Eye (tissue), 1 donor: ENCODE data around the gene PPP2R3B.

Source experiments
- DNase-seq: peaks from one replicate; pipeline ENCODE4 v3.0.0-alpha.2; 2015

The PPP2R3B gene

GRCh38 chrX:317424-318067, 69.2 kb downstream of the PPP2R3B start:
- no peak for DNase-seq

- DNase-seq = no peak
Measured at GRCh38 chrX:316351-317325, 70.1 kb downstream of the PPP2R3B start.

- no peak for DNase-seq
Measured at GRCh38 chrX:314781-315595, 71.7 kb downstream of the PPP2R3B start.

- DNase-seq = no peak
Measured at GRCh38 chrX:314049-314448, 72.7 kb downstream of the PPP2R3B start.

GRCh38 chrX:313546-313945, 73.2 kb downstream of the PPP2R3B start:
- no peak for DNase-seq

- no peak for DNase-seq
Measured at GRCh38 chrX:312621-313331, 73.9 kb downstream of the PPP2R3B start.

GRCh38 chrX:311156-312129, 75.3 kb downstream of the PPP2R3B start:
- DNase-seq = no peak

- no peak for DNase-seq
Measured at GRCh38 chrX:310621-311155, 76.0 kb downstream of the PPP2R3B start.

GRCh38 chrX:308821-309520, 77.7 kb downstream of the PPP2R3B start:
- DNase-seq = no peak

- no peak for DNase-seq
Measured at GRCh38 chrX:307261-308111, 79.2 kb downstream of the PPP2R3B start.

GRCh38 chrX:306614-307251, 80.0 kb downstream of the PPP2R3B start:
- DNase-seq = peak; percentile 51

GRCh38 chrX:305781-306613, 80.7 kb downstream of the PPP2R3B start:
- DNase-seq = peak; percentile 68

GRCh38 chrX:302975-303374, 83.7 kb downstream of the PPP2R3B start:
- no peak for DNase-seq

- no peak for DNase-seq
Measured at GRCh38 chrX:300334-300733, 86.4 kb downstream of the PPP2R3B start.

- no peak for DNase-seq
Measured at GRCh38 chrX:298993-299392, 87.7 kb downstream of the PPP2R3B start.

GRCh38 chrX:295136-295535, 91.6 kb downstream of the PPP2R3B start:
- DNase-seq = no peak

GRCh38 chrX:292900-293897, 93.5 kb downstream of the PPP2R3B start:
- no peak for DNase-seq
